ENCODE data around the gene CEP85. TPM values are rescaled to one million over a fixed set of nuclear protein-coding genes. Genes with fewer than 3 reads are reported as not detected.
A peak's percentile ranks its signal among the peaks of the same experiment; 100 is the strongest.

Gene CEP85
- total and polyA plus RNA-seq, 9 of the 15 experiments (the other 6 are each of a cell fraction or from before 2014, with no cell fraction given) = 42.1 to 140 (median 92.6) TPM

- ChIA-PET POLR2A (interaction anchor here (1.2 kb wide), 1 partner anchor 13 kb away, joined by 3 read pairs; no protein-coding TSS in a partner anchor), CTCF (ENCODE audit: low intra/inter-chr PET ratio) (no interaction called here)
- H3K36me3 ChIP-seq (ENCODE audit: control insufficient read depth, insufficient read depth, low read length) = peaks cover 8% of the 10 kb centered on the region; the same call in 1 of the 3 replicates
- peaks cover 24 to 35% of the 10 kb centered on the region in 2 experiments for H3K4me1 ChIP-seq (replicated peaks in 1 of 2; ENCODE audit: control insufficient read depth in 2 of 2, insufficient read depth in 2 of 2, low read length in 2 of 2)
- no peaks in the 10 kb centered on the region for H4K20me1 ChIP-seq (replicated peaks; ENCODE audit: control insufficient read depth, insufficient read depth, low read length)
- FAIRE-seq (no peak), ATAC-seq (no peak), DNase-seq (ENCODE audit: extremely low read depth in 1 of 4, low spot score in 3 of 4) (no peak)
- no peak overlapping the region for H2AFZ ChIP-seq (ENCODE audit: low read depth, low read length)
- in situ Hi-C loops (cut with MboI) = no loop called here
- H3K9me1 ChIP-seq (ENCODE audit: control insufficient read depth, insufficient read depth, low read length) = no peaks in the 10 kb centered on the region
- peaks cover 13% of the 10 kb centered on the region; the same call in 2 of the 3 replicates for H3K79me2 ChIP-seq (ENCODE audit: control insufficient read depth, insufficient read depth, low read length)
- H3K9me3 ChIP-seq (replicated peaks; ENCODE audit: control insufficient read depth, insufficient read depth, low read depth, low read length) = no peaks in the 10 kb centered on the region
- no peak overlapping the region for H3K4me3 ChIP-seq
- 67% methylated on average over 8 of the region's 8 CpGs for WGBS (ENCODE audit: insufficient coverage, low coverage, missing lambda C conversion rate)
- intact Hi-C loops (cut with micrococcal nuclease) = no loop called here
- no peaks in the 10 kb centered on the region for H3K27me3 ChIP-seq (ENCODE audit: control insufficient read depth in 2 of 2, insufficient read depth in 2 of 2, low read length in 2 of 2)
- H3K4me2 ChIP-seq (ENCODE audit: insufficient read depth, low read length) = no peak overlapping the region
- TF ChIP-seq MBD2 (IDR thresholded peaks at IDR 0.05; ENCODE audit: borderline replicate concordance, low read depth) (no peak), RBM22 (IDR thresholded peaks at IDR 0.05; ENCODE audit: low read depth, low read length, poor library complexity, severe bottlenecking) (no peak), DACH1 (IDR thresholded peaks at IDR 0.05; ENCODE audit: partially characterized antibody) (no peak), CHD4 (IDR thresholded peaks at IDR 0.05; ENCODE audit: insufficient read depth, insufficient replicate concordance, low read depth, low read length, poor library complexity, severe bottlenecking) (no peak)
- peak overlapping the region in 1 of 2 experiments; percentile 62; a peak in 1 of 4 replicates for H3K9ac ChIP-seq (ENCODE audit: insufficient read depth in 1 of 2, low read depth in 2 of 2, low read length in 2 of 2)
- H3K27ac ChIP-seq (ENCODE audit: extremely low read depth, low read depth, low read length) = no peak overlapping the region
- BruUV-seq (replicated peaks) = no TSS peak
Measured at GRCh38 chr1:26302733-26303405, 68.9 kb downstream of the CEP85 start.

Measured in K562 (cell line).